Peyer's patch (tissue), 4 donors: ENCODE data around the gene MRPL37.

Experiments
- POLR2A ChIP-seq, 2 donors: fragments of 450-650 bp; IDR thresholded peaks; one replicate each; pipeline ENCODE4 v1.5.1; 2017; ENCODE audit warnings: antibody characterized with exemption in 2 of 2, mild to moderate bottlenecking in 2 of 2, moderate library complexity in 2 of 2
- TF ChIP-seq, protein P1 (sequence below), 6 experiments: fragments of 450-650 bp in 4 of 6; fragments of 200-600 bp in 2 of 6; sonication (generic) in 1 of 6; IDR thresholded peaks; one replicate each; pipeline ENCODE4 v1.5.1; 2017 to 2019; ENCODE audit warnings: antibody characterized with exemption in 6 of 6, mild to moderate bottlenecking in 3 of 6, moderate library complexity in 1 of 6

DNA sequence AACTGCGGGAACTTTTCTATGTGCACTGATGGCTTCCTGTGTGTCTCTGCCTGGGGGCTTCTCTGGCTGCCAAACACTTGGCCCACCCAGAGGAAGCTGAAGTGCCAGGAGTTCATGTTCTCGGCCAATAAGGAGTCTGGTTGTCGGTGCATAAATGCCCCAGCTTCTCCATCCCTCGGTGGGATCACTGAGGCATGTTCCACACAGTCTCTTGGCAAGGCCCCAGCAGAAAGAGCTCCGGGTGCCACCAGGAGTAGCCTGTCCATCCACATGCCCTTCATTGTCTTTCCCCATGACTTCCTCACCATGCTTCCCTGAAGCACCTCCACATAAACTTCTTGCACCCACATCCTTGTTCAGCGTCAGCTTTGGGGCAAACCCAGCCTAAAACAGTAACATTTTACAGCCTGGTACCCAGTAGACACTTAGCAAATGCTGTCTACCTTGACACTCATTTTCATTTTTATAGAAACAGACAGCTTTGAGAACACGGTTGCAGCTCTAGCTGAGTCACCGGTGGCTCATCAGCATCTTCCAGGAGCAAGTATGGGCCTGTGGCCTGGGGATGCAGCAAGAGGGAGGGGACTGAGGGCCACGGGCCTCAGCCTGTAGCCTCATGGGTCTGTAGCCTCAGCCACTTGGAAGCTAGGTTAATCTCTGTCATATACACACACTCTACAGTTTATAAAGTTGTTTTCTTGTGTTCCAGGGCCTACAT lies 32.4 kb upstream of the MRPL37 start:
- TF ChIP-seq, protein P1, sequence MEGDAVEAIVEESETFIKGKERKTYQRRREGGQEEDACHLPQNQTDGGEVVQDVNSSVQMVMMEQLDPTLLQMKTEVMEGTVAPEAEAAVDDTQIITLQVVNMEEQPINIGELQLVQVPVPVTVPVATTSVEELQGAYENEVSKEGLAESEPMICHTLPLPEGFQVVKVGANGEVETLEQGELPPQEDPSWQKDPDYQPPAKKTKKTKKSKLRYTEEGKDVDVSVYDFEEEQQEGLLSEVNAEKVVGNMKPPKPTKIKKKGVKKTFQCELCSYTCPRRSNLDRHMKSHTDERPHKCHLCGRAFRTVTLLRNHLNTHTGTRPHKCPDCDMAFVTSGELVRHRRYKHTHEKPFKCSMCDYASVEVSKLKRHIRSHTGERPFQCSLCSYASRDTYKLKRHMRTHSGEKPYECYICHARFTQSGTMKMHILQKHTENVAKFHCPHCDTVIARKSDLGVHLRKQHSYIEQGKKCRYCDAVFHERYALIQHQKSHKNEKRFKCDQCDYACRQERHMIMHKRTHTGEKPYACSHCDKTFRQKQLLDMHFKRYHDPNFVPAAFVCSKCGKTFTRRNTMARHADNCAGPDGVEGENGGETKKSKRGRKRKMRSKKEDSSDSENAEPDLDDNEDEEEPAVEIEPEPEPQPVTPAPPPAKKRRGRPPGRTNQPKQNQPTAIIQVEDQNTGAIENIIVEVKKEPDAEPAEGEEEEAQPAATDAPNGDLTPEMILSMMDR (IDR thresholded peaks at IDR 0.05) = no peak
- TF ChIP-seq POLR2A (IDR thresholded peaks at IDR 0.05) = no peak
